Lower leg skin (tissue), 3 donors: ENCODE measurements around the gene ABHD1.

Experiments
- POLR2A ChIP-seq, 2 donors: fragments of 450-650 bp; IDR thresholded peaks; one replicate each; pipeline ENCODE4 v1.6.1; 2016 to 2017; ENCODE audit warnings: antibody characterized with exemption in 2 of 2, mild to moderate bottlenecking in 1 of 2, moderate library complexity in 1 of 2
- TF ChIP-seq, protein P1 (sequence below), 3 donors: fragments of 450-650 bp; IDR thresholded peaks; one replicate each; pipeline ENCODE4 v1.5.1; 2016; ENCODE audit warnings: antibody characterized with exemption in 3 of 3, mild to moderate bottlenecking in 3 of 3, moderate library complexity in 2 of 3

DNA sequence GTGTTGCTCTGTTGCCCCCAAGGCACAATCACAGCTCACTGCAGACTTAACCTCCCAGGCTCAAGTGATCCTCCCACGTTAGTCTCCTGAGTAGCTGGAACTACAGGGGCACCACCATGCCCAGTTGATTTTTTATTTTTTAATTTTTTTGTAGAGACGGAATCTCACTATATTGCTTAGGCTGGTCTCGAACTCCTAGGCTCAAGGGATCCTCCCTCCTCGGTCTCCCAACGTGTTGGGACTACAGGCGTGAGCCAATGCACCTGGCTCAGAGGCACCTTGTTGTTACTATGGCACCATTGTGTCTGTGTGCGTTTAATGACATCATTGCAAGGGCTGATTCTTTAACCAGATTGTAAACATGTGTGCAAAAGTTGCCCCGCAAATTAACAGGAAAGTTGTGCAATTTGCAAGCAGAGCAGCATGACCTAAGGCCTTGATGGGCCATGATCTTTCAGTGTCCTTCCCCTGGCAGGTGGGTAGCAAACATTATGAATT is 47.8 kb downstream of the ABHD1 start:
- TF ChIP-seq, protein P1, sequence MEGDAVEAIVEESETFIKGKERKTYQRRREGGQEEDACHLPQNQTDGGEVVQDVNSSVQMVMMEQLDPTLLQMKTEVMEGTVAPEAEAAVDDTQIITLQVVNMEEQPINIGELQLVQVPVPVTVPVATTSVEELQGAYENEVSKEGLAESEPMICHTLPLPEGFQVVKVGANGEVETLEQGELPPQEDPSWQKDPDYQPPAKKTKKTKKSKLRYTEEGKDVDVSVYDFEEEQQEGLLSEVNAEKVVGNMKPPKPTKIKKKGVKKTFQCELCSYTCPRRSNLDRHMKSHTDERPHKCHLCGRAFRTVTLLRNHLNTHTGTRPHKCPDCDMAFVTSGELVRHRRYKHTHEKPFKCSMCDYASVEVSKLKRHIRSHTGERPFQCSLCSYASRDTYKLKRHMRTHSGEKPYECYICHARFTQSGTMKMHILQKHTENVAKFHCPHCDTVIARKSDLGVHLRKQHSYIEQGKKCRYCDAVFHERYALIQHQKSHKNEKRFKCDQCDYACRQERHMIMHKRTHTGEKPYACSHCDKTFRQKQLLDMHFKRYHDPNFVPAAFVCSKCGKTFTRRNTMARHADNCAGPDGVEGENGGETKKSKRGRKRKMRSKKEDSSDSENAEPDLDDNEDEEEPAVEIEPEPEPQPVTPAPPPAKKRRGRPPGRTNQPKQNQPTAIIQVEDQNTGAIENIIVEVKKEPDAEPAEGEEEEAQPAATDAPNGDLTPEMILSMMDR (IDR thresholded peaks at IDR 0.05), result peak in 1 of 3 donors; percentile 24
- no peak for TF ChIP-seq POLR2A (IDR thresholded peaks at IDR 0.05)
